Ectodermal cell (in vitro differentiated cells): Measurements from ENCODE around the gene PLAC8.
"Not testable (repeated sequence)": the region's sequence is repeated elsewhere in the genome, so short reads cannot be mapped to it uniquely, and the experiment has no call there.

Experiments
- H3K27ac ChIP-seq: 2 replicates; pipeline ENCODE4 v1.7.0; 2013; ENCODE audit warnings: mild to moderate bottlenecking, low read depth, low read length; ENCODE audit not compliant: insufficient read depth, poor library complexity, severe bottlenecking
- H3K27me3 ChIP-seq: 2 replicates; pipeline ENCODE4 v1.7.0; 2013; ENCODE audit warnings: mild to moderate bottlenecking, low read length; ENCODE audit not compliant: insufficient read depth, control insufficient read depth, poor library complexity, severe bottlenecking
- H3K36me3 ChIP-seq: one replicate; pipeline ENCODE4 v1.7.0; 2013; ENCODE audit warnings: low read length; ENCODE audit not compliant: control insufficient read depth, insufficient read depth
- H3K4me1 ChIP-seq: one replicate; pipeline ENCODE4 v1.7.0; 2013; ENCODE audit warnings: low read length; ENCODE audit not compliant: control insufficient read depth, insufficient read depth
- H3K4me3 ChIP-seq: 2 replicates; pipeline ENCODE4 v1.7.0; 2013; ENCODE audit warnings: low read depth, low read length, control low read depth; ENCODE audit not compliant: insufficient read depth
- H3K9me3 ChIP-seq: 2 replicates; pipeline ENCODE4 v1.7.0; 2013; ENCODE audit warnings: mild to moderate bottlenecking, low read length, moderate library complexity; ENCODE audit not compliant: control insufficient read depth
- WGBS, 2 experiments: methylation state at CpG; one replicate each; pipeline ENCODE4 v1.1.7; 2013; ENCODE audit warnings: missing lambda C conversion rate in 2 of 2; 5-methylcytosine and 5-hydroxymethylcytosine counted together

PLAC8 gene

GRCh38 chr4:83071116-83071515 lies 43.4 kb downstream of the PLAC8 start:
- Histone ChIP-seq H3K27me3 (no peaks in the 10 kb centered on the region), H3K4me3 (no peak overlapping the region), H3K36me3 (peaks cover 18% of the 10 kb centered on the region), H3K9me3 (no peaks in the 10 kb centered on the region), H3K4me1 (no peaks in the 10 kb centered on the region), H3K27ac (no peak overlapping the region)
- 100% methylated on average over 1 of the region's 1 CpG for WGBS, 2 experiments

GRCh38 chr4:83067058-83067639 lies 47.4 kb downstream of the PLAC8 start:
- H3K27me3 ChIP-seq = no peaks in the 10 kb centered on the region
- no peaks in the 10 kb centered on the region for H3K4me1 ChIP-seq
- no peaks in the 10 kb centered on the region for H3K9me3 ChIP-seq
- H3K4me3 ChIP-seq = no peak overlapping the region
- no peak overlapping the region for H3K27ac ChIP-seq
- 88 to 95% methylated on average over 10 of the region's 10 CpGs for WGBS, 2 experiments
- peaks cover 12% of the 10 kb centered on the region for H3K36me3 ChIP-seq

- no peaks in the 10 kb centered on the region for H3K27me3 ChIP-seq
- no peaks in the 10 kb centered on the region for H3K9me3 ChIP-seq
- no peaks in the 10 kb centered on the region for H3K4me1 ChIP-seq
- no peak overlapping the region for H3K27ac ChIP-seq
- no peak overlapping the region for H3K4me3 ChIP-seq
- peaks cover 12% of the 10 kb centered on the region for H3K36me3 ChIP-seq
- WGBS, 2 experiments = 88 to 93% methylated on average over 1 of the region's 1 CpG
Measured at GRCh38 chr4:83065266-83065665, 49.3 kb downstream of the PLAC8 start.

- no peaks in the 10 kb centered on the region for H3K9me3 ChIP-seq
- no peak overlapping the region for H3K27ac ChIP-seq
- H3K4me3 ChIP-seq = no peak overlapping the region
- WGBS, 2 experiments = 94 to 97% methylated on average over 4 of the region's 4 CpGs
- H3K27me3 ChIP-seq = no peaks in the 10 kb centered on the region
- H3K4me1 ChIP-seq = no peaks in the 10 kb centered on the region
- peaks cover 10% of the 10 kb centered on the region for H3K36me3 ChIP-seq
Measured at GRCh38 chr4:83062739-83063138, 51.8 kb downstream of the PLAC8 start.

- no peak overlapping the region for H3K27ac ChIP-seq
- no peaks in the 10 kb centered on the region for H3K4me1 ChIP-seq
- no peak overlapping the region for H3K4me3 ChIP-seq
- no peaks in the 10 kb centered on the region for H3K27me3 ChIP-seq
- no peaks in the 10 kb centered on the region for H3K9me3 ChIP-seq
- peaks cover 17% of the 10 kb centered on the region for H3K36me3 ChIP-seq
Measured at GRCh38 chr4:83054928-83055327, 59.6 kb downstream of the PLAC8 start.

GRCh38 chr4:83048781-83049180 lies 65.7 kb downstream of the PLAC8 start:
- H3K9me3 ChIP-seq, H3K4me3 ChIP-seq, H3K27me3 ChIP-seq, H3K4me1 ChIP-seq, H3K27ac ChIP-seq: not testable (repeated sequence)
- 89 to 93% methylated on average over 8 of the region's 8 CpGs for WGBS, 2 experiments
- H3K36me3 ChIP-seq = peaks cover 10% of the 10 kb centered on the region

- Histone ChIP-seq H3K27me3 (no peaks in the 10 kb centered on the region), H3K9me3 (no peaks in the 10 kb centered on the region), H3K36me3 (peaks cover 10% of the 10 kb centered on the region), H3K27ac (no peak overlapping the region), H3K4me1 (no peaks in the 10 kb centered on the region), H3K4me3 (no peak overlapping the region)
- 94 to 96% methylated on average over 7 to 8 of the region's 8 CpGs for WGBS, 2 experiments
Measured at GRCh38 chr4:83046693-83047473, 67.6 kb downstream of the PLAC8 start.

GRCh38 chr4:83043801-83044407 lies 70.6 kb downstream of the PLAC8 start:
- Histone ChIP-seq H3K27me3 (no peaks in the 10 kb centered on the region), H3K4me3 (no peak overlapping the region)

GRCh38 chr4:83043157-83043556 lies 71.4 kb downstream of the PLAC8 start:
- not testable (repeated sequence) for H3K27ac ChIP-seq, H3K4me3 ChIP-seq, H3K27me3 ChIP-seq, H3K4me1 ChIP-seq, H3K36me3 ChIP-seq, H3K9me3 ChIP-seq
- WGBS, 2 experiments = 95 to 96% methylated on average over 1 to 2 of the region's 2 CpGs

More at GRCh38 chr4:83043801-83044407, 70.6 kb downstream of the PLAC8 start:
- no peaks in the 10 kb centered on the region for H3K9me3 ChIP-seq
- no peaks in the 10 kb centered on the region for H3K36me3 ChIP-seq
- no peaks in the 10 kb centered on the region for H3K4me1 ChIP-seq
- no peak overlapping the region for H3K27ac ChIP-seq
- 91 to 95% methylated on average over 12 to 14 of the region's 14 CpGs for WGBS, 2 experiments

GRCh38 chr4:83040269-83040668 lies 74.3 kb downstream of the PLAC8 start:
- Histone ChIP-seq H3K27me3 (no peaks in the 10 kb centered on the region), H3K9me3 (no peaks in the 10 kb centered on the region), H3K27ac (no peak overlapping the region), H3K36me3 (no peaks in the 10 kb centered on the region), H3K4me1 (no peaks in the 10 kb centered on the region), H3K4me3 (no peak overlapping the region)
- 93 to 94% methylated on average over 3 of the region's 3 CpGs for WGBS, 2 experiments
